ENCODE data around the gene PRKN. TPM values are rescaled to one million over a fixed set of nuclear protein-coding genes. Genes with fewer than 3 reads are reported as not detected.

PRKN gene
- total and polyA plus RNA-seq, 9 of the 15 experiments (the other 6 are each of a cell fraction or from before 2014, with no cell fraction given), result 0.03 to 0.96 (median 0.15) TPM; not detected in 2

- TF ChIP-seq VEZF1 (CRISPR knock-in tag; IDR thresholded peaks at IDR 0.05), result no peak
- TF ChIP-seq UBTF (IDR thresholded peaks at IDR 0.05; ENCODE audit: borderline replicate concordance in 1 of 2, low read depth in 2 of 2, low read length in 2 of 2), result no peak
- TF ChIP-seq POLR3A (IDR thresholded peaks at IDR 0.05; ENCODE audit: borderline replicate concordance, extremely low read depth, insufficient read depth, insufficient read length), result no peak
- TF ChIP-seq ATF1 (CRISPR knock-in tag; IDR thresholded peaks at IDR 0.05), result no peak
- no peak for TF ChIP-seq ATF1 (tag; IDR thresholded peaks at IDR 0.05)
Measured at GRCh38 chr6:162493917-162494316, 233.6 kb downstream of the PRKN start (continued).

GRCh38 chr6:162491637-162492036 lies 235.9 kb downstream of the PRKN start:
- no peak overlapping the region for H3K9ac ChIP-seq (ENCODE audit: insufficient read depth in 1 of 2, low read depth in 2 of 2, low read length in 2 of 2)
- H3K4me3 ChIP-seq, result no peak overlapping the region
- FAIRE-seq, result no peak
- intact Hi-C loops (cut with micrococcal nuclease) (no loop called here), in situ Hi-C loops (cut with MboI) (no loop called here)
- no peaks in the 10 kb centered on the region for H3K4me1 ChIP-seq (replicated peaks in 1 of 2; ENCODE audit: control insufficient read depth in 2 of 2, insufficient read depth in 2 of 2, low read length in 2 of 2)
- TF ChIP-seq GTF2E2 (tag; IDR thresholded peaks at IDR 0.05), result no peak
- TF ChIP-seq MAFF (IDR thresholded peaks at IDR 0.05; ENCODE audit: low read length), result no peak
- no peak for TF ChIP-seq PHF20 (IDR thresholded peaks at IDR 0.05; ENCODE audit: partially characterized antibody)
- no peak for TF ChIP-seq SP2 (IDR thresholded peaks at IDR 0.05; ENCODE audit: extremely low read depth, low read depth, low read length, poor library complexity, severe bottlenecking)
- no peak for TF ChIP-seq HDGF (IDR thresholded peaks at IDR 0.05)
- no TSS peak for BruUV-seq (replicated peaks)
- POLR2A ChIA-PET, result no interaction called here
- no peaks in the 10 kb centered on the region for H3K9me3 ChIP-seq (replicated peaks; ENCODE audit: control insufficient read depth, insufficient read depth, low read depth, low read length)
- H3K27me3 ChIP-seq (ENCODE audit: control insufficient read depth in 2 of 2, insufficient read depth in 2 of 2, low read length in 2 of 2), result no peaks in the 10 kb centered on the region
- H2AFZ ChIP-seq (ENCODE audit: low read depth, low read length), result no peak overlapping the region
- DNase-seq (ENCODE audit: extremely low read depth in 1 of 4, low spot score in 3 of 4), result no peak
- no peak overlapping the region for H3K4me2 ChIP-seq (ENCODE audit: insufficient read depth, low read length)
- no peak overlapping the region for H3K27ac ChIP-seq (ENCODE audit: extremely low read depth, low read depth, low read length)
- WGBS (ENCODE audit: insufficient coverage, low coverage, missing lambda C conversion rate), result under 1% methylated on average over 9 of the region's 9 CpGs
- no peaks in the 10 kb centered on the region for H3K36me3 ChIP-seq (ENCODE audit: control insufficient read depth, insufficient read depth, low read length)
- no peaks in the 10 kb centered on the region for H3K9me1 ChIP-seq (ENCODE audit: control insufficient read depth, insufficient read depth, low read length)
- ATAC-seq, result no peak
- H3K79me2 ChIP-seq (ENCODE audit: control insufficient read depth, insufficient read depth, low read length), result no peaks in the 10 kb centered on the region
- CTCF ChIA-PET (ENCODE audit: low intra/inter-chr PET ratio), result no interaction called here
- H4K20me1 ChIP-seq (replicated peaks; ENCODE audit: control insufficient read depth, insufficient read depth, low read length), result no peaks in the 10 kb centered on the region
